NCI-H446 treated with DMSO at 0.1 percent for 48 hours (cell line): Measurements from ENCODE around the gene LMAN1L.

Source experiments
- DNase-seq: peaks from one replicate; lab custom pipeline; 2025; lab: John Stamatoyannopoulos, UW

LMAN1L gene

DNA sequence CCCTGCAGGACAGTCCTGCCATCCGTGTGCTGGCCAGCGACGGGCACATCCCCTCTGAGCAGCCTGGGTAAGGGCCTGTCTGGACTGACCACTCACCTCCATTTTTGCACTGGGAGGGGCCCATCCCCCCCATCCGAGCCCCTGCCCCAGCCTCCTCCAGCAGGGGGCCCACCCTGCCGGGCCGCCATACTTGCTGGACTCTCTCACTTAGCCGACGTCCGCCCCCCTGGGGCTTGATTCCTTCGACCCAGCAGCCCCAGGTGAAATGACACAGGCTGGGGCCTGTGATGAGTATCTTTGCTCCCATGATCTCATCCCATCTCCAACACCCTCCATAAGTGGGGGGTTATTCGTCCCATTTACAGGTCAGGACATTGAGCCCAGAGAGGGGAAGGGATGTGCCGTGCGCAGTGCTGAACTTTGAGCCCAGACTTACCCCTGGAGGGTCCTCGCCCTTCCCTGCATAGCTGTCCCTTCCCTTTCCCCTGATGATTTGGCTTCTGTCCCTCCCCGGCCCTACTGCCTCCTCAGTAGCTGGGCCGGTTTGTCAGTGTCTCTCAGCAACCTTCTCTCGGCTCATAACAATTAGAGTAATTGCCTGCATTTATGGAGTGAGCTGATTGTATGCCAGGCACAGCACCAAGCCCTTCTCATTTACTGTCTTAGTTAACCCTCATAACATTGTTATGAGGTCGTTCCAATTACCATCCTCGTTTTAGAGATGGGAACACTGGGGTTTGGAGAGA is 4.2 kb downstream of the LMAN1L start:
- peak; percentile 19 for DNase-seq

GRCh38 chr15:74817370-74817737 is 4.7 kb downstream of the LMAN1L start:
- DNase-seq: no peak

DNA sequence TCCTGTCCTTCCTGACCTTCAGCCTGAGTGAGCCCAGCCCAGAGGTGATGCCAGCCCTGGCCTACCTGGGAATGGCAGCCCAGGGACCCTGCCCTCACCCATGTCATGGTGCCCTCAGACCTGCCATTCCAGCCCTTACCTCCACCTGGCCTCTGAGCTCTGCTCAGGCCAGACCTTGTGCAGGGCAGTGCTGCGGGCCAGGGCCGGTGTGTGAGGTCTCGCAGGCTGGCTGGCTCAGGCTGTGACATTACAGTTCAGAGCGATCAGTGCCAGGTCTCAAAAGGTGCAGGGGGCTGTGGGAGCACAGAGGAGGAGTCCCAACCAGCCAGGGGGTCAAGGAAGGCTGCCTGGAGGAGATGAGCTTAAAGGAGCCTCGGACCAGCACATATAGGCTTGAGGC is 7.4 kb downstream of the LMAN1L start:
- no peak for DNase-seq

DNA sequence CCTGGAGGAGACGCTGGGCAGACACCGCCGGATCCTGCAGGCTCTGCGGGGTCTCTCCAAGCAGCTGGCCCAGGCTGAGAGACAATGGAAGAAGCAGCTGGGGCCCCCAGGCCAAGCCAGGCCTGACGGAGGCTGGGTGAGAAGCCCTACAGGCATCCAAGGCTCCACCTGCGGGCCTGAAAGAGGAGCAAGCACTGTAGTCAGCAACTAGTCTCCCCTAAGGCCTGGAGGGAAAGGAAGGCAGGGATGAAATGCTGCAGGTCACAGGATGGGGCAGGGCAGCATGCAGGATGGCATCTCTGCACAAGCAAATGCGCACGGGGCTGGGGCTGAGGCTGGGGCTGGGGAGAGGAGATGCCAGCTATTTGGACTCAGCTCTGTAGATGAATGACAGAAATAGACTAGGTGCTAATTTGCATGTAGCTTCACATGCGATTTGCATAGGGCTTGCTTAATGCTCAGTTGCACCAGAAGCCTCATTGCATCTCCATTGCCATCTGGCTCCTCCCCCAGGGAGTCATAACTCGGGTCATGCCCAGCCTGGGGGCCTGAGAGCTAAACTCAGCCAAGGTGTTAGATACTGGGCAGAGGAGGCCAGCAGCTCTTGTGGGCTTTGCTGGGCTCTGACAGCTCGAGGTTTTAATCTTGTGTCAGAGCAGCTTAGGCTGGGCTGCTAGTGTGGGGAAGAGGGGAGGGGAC is 8.6 kb downstream of the LMAN1L start:
- DNase-seq: peak; percentile 55

- DNase-seq: no peak
Observed at GRCh38 chr15:74821790-74822158, 9.1 kb downstream of the LMAN1L start.

GRCh38 chr15:74822233-74822632 is 9.6 kb downstream of the LMAN1L start:
- no peak for DNase-seq

DNA sequence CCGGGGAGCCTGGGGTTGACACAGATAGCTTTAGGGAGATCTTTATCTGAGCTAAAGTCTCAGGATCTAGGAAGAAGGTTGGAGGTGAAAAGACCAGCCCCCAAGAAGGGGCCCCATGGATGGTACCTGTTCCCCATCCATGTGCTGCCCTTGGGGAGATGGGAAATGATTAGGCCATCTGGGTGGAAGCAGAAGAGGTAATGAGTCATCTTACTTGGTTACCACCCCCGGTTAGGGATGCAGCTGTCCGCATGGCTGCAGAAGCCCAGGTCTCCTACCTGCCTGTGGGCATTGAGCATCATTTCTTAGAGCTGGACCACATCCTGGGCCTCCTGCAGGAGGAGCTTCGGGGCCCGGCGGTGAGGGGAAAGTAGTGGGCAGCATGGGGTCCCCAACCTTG is 10.7 kb downstream of the LMAN1L start:
- no peak for DNase-seq

- DNase-seq: no peak
Observed at GRCh38 chr15:74824976-74825375, 12.3 kb downstream of the LMAN1L start.

DNA sequence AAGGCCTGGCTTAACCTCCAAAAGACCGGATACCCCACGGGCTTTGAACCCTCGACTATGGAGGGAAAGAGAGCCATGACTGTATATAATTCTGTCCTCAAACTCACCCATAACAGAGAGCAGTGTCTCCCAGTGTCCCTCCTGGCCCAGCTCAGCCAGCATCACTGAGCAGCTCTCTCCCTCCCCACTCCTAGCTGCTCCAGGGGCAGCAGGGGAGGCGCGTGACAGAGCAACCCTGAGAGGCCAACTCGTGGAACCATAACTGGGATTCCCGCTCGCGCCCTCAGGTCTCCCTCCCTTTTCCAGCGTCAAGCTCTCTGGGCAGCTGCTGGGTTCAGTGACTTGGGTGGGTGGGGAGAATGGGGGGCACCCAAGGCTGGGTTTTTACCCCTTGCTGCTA is 13.2 kb downstream of the LMAN1L start:
- no peak for DNase-seq

DNA sequence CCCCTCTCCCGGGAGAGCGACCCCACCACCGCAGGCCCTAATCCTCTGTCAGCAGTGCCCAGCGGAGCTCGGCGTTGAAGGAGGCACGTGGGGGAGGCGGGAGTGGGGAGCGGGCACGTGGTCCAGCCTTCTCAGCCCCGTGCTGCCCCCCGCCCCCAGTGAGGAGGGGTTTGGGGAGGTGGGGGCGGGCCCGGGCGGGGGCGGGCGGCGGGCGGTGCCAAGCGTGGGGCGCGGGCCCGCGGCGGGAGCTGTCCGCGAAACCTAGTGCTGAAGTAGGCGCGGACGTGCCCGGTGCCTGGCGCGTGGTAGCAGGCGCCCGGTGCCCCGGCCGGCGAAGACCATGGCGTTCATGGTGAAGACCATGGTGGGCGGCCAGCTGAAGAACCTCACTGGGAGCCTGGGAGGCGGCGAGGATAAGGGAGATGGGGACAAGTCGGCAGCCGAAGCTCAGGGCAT is 13.8 kb downstream of the LMAN1L start, which contains the start of gene CPLX3:
CPLX3 (plus strand) TSS at position 264 of the 456 bp plus-strand sequence; CDS start at position 341, 77 bp downstream.
- no peak for DNase-seq

DNA sequence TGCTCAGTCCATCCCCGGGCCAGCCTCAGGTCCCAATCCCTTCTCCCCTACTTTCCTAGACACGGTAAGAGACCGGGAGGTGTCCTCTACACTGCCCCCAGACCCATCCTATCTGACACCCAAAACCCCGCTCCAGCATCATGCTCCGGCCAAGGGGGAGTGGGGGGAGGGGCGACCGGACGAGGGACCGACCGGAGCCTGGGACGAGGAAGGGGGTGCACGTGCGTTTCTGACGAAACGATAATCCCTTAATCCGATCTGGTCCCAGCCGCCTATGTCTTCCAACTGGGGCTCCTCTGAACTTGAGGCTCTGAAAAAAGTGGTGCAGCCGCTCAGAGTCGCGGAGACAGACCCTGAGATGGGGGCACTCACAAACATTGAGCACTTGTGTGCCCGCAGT is 14.3 kb downstream of the LMAN1L start:
- no peak for DNase-seq

GRCh38 chr15:74827614-74828013 is 15.0 kb downstream of the LMAN1L start:
- no peak for DNase-seq

GRCh38 chr15:74828835-74829234 is 16.2 kb downstream of the LMAN1L start:
- peak; percentile 76 for DNase-seq

GRCh38 chr15:74829486-74829885 is 16.9 kb downstream of the LMAN1L start:
- DNase-seq: no peak

DNA sequence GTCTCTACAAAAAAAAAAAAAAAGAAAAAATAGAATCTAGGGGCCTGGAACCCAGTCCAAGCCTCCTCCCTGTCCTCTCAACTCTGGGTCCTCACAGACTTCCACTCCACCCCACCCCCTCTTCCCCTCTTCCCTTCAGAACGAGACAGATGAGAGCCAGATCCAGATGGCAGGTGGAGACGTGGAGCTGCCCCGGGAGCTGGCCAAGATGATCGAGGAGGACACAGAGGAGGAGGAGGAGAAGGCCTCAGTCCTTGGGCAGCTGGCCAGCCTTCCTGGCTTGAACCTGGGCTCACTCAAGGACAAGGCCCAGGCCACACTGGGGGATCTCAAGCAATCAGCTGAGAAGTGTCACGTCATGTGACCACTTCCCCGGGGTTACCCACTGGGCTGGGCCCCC is 17.4 kb downstream of the LMAN1L start:
- peak; percentile 42 for DNase-seq

GRCh38 chr15:74830868-74831267 is 18.2 kb downstream of the LMAN1L start:
- DNase-seq: peak; percentile 87

GRCh38 chr15:74831813-74832495 is 19.3 kb downstream of the LMAN1L start:
- DNase-seq: no peak

- DNase-seq: no peak
Observed at GRCh38 chr15:74832826-74833225, 20.2 kb downstream of the LMAN1L start.

- DNase-seq: no peak
Observed at GRCh38 chr15:74833376-74834107, 20.9 kb downstream of the LMAN1L start.

- peak; percentile 29 for DNase-seq
Observed at GRCh38 chr15:74835312-74835823, 22.7 kb downstream of the LMAN1L start.

DNA sequence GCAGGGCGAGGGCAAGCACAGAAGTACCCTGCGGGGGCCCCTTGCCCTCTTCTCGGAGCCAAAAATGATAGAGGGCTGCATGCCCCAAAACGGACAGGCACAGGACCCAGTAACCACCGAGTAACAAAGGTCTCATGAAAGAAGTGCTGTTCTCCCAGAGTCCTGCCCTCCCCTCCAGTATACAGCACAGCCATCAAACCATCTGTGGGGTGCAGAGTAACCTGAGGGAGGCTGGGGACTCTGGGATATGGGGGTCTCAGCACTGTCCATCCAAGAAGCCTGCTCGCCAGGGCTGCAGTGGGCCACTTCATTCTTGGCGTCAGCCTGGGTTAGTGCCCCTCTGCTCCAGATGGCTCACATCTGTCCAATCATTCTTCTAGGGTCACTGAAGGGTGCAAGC is 24.2 kb downstream of the LMAN1L start:
- DNase-seq: no peak
